Stimulated activated CD4-positive, alpha-beta T cell treated with anti-CD3 and anti-CD28 coated beads, Interleukin-15, amount 100 ng/mL, for 24 hours (primary cell): ENCODE results near the gene RALBP1.
"Not testable (repeated sequence)": the region's sequence is repeated elsewhere in the genome, so short reads cannot be mapped to it uniquely, and the experiment has no call there.

ENCODE experiments used
- DNase-seq: peaks from one replicate; pipeline ENCODE4 v3.0.0-alpha.2; 2020

RALBP1 gene

GRCh38 chr18:9474983-9475642, at the start of gene RALBP1:
Gene RALBP1 (plus strand): TSS chr18:9475513. CDS start chr18:9513046, 37,533 bp downstream.
- DNase-seq, result peak; percentile 99

- no peak for DNase-seq
Measured at GRCh38 chr18:9426753-9427152, 48.6 kb upstream of the RALBP1 start.

DNA sequence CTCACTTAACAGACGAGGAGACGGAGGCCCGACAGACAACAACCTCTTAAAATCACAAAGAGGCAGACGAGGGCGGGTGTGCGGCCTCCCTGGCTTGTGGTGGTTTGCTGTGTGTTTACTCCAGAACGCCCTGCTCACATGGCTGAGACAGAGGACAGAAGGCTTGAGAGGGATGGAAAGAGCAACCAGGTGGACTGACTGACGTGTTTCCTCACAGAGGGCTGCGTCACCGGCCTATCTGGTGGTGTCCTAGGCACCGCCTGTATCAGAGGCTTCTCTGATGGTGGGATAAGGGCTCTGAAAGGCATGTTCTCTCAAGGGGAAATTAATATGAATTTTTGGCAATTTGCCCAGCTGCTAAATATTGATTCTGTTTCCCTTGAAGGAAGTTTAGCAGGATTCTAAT, 47.0 kb upstream of the RALBP1 start:
- no peak for DNase-seq

GRCh38 chr18:9428862-9429661, 46.3 kb upstream of the RALBP1 start:
- no peak for DNase-seq

GRCh38 chr18:9429662-9429993, 45.7 kb upstream of the RALBP1 start:
- no peak for DNase-seq

DNA sequence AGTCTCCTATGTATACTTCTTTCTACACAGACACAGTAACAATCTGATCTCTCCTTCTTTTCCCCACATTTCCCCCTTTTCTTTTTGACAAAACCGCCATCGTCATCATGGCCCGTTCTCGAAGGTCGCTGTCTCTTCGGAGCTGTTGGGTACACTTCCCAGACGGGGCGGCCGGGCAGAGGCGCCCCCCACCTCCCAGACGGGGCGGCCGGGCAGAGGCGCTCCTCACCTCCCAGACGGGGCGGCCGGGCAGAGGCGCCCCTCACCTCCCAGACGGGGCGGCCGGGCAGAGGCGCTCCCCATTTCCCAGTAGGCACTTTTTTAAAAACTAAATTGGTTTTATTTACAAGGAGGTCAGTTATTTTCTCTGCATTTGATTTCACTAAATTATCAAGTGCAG, 45.0 kb upstream of the RALBP1 start:
- not testable (repeated sequence) for DNase-seq

GRCh38 chr18:9431296-9431695, 44.0 kb upstream of the RALBP1 start:
- no peak for DNase-seq

- DNase-seq, result not testable (repeated sequence)
Measured at GRCh38 chr18:9433122-9433521, 42.2 kb upstream of the RALBP1 start.

- DNase-seq, result no peak
Measured at GRCh38 chr18:9433671-9434121, 41.6 kb upstream of the RALBP1 start.

DNA sequence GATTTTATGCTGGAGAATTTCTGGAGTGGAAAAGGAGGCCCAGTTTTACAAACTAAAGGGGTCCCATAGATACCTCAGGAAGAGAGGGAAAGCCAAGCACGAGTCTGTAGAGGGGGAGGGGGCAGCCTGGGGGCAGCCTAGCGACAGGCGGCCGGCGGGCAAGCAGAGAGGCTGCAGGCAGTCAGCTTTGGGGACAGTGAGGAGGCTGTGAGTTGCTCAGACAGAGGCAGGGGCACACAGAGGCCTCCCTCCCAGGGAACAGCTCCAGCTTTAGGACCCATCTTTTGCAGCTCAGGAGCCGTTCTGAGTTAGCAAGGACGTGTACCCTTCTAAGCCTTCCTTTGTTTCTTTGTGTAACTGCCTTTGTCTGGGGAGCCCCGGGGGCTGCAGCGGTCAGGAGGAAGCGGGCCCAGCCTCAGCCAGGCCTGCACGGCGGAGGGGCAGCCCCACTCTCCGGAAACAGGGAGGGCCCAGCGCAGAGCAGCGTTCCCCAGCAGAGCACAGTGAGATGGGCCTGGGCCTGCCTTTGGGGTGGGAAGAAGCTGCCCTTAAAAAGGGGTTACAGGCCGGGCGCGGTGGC, 41.1 kb upstream of the RALBP1 start:
- DNase-seq, result no peak

- DNase-seq, result no peak
Measured at GRCh38 chr18:9435041-9435440, 40.3 kb upstream of the RALBP1 start.

DNA sequence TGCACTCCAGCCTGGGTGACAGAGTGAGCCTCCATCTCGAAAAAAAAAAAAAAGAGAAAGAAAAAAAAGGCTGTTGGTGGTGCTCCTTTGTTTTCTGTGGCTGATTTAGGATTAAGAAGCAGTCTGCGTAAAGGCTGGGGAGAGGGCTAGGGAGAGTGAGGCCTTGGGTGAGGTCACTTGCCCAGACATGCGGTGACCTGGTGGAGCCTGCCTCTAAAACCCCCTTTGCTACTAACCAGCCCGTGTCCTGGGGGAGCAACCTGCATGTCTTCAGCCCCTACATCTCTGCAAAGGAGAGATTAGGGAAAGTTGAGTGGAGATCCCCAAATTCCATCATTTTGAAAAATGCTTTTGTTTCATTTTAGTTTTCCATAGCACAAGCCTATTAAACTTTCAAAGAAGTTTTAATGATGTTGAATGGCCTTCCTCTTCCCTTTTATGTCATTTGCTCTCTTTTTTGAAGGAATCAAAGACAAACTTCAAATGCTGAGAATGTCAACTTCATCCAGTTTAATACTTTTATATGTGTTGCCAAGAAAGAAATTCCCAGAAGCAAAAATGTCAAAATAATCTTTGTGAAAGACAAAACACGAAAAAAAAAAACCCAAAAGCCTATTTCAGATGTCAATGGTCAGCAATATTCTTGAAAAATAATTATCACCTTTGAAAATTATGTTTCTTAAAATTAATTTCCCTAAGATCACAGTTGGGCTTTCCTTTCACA, 38.9 kb upstream of the RALBP1 start:
- no peak for DNase-seq

DNA sequence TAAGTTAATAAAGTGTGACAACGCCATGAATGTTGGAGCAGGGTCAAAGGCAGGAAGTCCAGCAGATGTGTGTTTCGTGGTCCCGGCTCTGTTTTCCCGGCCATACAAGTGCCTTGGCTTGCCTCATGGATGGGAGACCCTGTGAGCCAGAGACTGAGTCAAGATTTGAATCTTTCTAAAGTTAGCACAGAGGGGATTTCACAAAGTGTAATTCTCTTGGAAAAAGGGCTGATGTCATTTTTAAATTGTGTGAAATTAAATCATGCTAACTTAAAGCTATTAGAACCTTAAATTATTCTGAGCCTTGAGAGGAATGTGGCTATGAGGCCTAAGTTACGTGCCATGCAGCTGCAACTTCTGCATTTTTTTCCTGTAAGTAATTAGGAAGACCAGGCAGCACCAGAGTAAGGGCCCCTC, 38.3 kb upstream of the RALBP1 start:
- DNase-seq, result no peak

- DNase-seq, result no peak
Measured at GRCh38 chr18:9437672-9438071, 37.6 kb upstream of the RALBP1 start.

DNA sequence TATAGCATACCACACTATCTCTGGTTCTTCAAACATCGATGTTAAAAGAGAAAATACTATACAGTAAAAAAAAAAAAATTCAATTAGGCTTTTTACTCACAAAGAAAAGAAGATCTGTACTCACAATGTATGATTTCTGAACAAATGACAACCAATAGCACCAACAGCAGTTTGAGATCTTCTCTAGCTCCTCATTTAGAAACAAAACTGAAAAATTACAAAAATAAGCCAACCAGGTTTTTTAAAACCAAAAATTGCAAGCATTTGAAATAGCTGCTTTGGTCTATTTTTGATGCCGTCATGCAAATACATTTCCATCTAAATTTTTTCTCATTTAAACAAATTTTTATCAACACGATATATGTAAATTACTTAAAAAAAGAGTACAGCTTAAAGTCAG, 34.3 kb upstream of the RALBP1 start:
- DNase-seq, result no peak

DNA sequence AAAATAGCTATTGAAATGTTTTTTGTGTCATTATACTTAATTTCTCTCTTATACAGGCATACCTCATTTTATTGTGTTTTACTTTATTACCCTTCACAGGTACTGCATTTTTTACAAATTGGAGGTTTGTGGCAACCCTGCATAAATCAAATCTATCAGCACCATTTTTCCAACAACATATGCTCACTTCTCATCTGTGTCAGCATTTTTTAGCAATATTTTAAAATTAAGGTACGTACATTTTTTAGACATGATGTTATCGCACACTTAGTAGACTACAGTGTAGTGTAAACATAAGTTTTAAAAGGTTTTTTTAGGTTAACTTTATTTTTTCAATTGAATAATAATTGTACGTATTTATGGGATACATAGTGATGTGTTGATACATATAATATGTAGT, 30.8 kb upstream of the RALBP1 start:
- DNase-seq, result no peak

- no peak for DNase-seq
Measured at GRCh38 chr18:9446839-9447238, 28.5 kb upstream of the RALBP1 start.

DNA sequence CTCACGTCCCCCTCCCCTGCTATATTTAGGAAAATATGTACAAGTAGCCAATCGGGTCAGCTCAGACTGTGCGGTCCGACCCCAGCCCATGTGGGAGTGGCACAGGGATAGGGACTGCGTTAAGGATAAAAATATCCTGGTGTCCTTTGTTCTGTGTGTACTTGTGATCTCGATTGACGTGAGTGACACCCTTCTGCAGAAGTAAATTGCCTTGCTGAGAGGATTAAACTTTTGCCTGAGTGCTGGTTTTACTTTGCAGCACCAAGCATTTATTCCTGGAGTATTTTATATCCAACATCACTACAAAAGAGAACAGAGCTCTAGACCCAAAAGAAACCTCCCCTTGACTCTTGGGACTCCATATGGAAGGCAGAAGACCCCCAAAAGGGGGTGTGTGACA, 28.0 kb upstream of the RALBP1 start:
- DNase-seq, result no peak

DNA sequence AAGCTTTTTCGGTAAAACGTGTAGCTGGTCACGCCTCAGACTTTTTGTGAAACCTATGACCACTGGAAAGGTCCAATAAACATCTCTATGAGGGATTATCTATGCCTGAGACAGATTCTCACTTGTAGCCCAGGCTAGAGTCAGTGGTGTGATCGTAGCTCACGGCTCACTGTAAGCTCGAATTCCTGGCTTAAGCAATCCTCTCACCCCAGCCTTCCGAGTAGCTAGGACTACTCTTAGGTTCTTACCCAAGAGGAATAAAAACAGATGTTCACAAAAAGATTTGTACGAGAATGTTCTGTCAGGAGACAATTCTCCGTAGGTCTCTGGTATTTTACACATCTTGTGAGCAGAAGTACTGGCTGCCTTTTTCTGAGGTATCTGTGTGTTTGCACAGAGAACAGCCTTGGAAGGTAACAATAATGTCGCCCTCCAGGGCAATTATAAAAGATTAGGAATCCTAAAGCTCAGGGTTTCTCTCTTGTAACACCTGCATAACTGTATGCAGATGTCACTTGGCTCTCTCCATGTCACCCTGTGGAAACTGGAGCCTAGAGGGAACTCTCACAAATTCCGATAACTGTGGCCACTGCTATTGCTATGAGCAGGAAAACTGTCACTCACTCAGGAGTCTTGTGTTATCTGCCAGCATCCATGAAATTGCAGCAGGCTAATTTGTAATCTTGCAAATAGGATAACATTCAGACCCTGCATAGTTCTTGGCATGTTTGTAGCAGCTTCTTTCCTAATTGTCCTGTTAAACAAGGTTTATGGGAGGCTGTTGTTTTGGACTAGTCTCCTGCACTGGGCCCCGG, 25.5 kb upstream of the RALBP1 start:
- no peak for DNase-seq

- not testable (repeated sequence) for DNase-seq
Measured at GRCh38 chr18:9450920-9451319, 24.4 kb upstream of the RALBP1 start.

DNA sequence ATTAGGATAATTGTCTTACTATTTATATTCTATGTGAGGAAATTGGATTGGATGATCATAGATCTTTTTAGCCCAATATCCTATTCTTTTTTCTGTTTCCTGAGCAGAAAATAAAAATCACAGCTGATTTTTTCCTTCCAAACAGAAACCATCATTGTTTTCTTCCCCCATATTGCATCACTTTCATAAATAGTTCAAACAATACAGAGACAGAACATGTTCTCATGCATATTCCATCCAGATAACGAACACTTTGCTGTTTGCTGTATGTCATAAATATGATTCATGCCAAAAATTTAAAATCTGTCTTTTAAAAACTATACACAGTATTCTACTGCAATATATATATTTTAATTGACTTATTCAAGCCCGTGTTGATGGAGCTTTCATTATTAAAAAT, 22.0 kb upstream of the RALBP1 start:
- DNase-seq, result no peak

- DNase-seq, result no peak
Measured at GRCh38 chr18:9454061-9454703, 21.1 kb upstream of the RALBP1 start.
